GM12878 (cell line): ENCODE measurements around the gene CNTN3. TPM values are rescaled to one million over a fixed set of nuclear protein-coding genes. Genes with fewer than 3 reads are reported as not detected.

Experiments
- ATAC-seq: fragments of 200-7000 bp; cut with Tn5 transposase; 3 replicates; pipeline ENCODE4 v1.9.1; 2020; ENCODE audit warnings: mild to moderate bottlenecking, moderate library complexity
- BruUV-seq: library from RNA; stranded (reverse); fragments of 400-500 nt; replicated peaks from 2 replicates; lab custom pipeline; 2021; lab: Mats Ljungman, UMichigan
- CTCF ChIA-PET: fragments of 300-600 bp; sonication (Branson Sonifier 250); formaldehyde crosslinking; extraction: SDS; loops from one replicate; lab custom pipeline; 2021; ENCODE audit warnings: inconsistent platforms; lab: Yijun Ruan, JAX
- POLR2A ChIA-PET: fragments of 350-600 bp; formaldehyde crosslinking; extraction: SDS; loops from one replicate; lab custom pipeline; 2021; ENCODE audit warnings: inconsistent platforms; lab: Charles Lee
- RAD21 ChIA-PET: fragments of 300-600 bp; sonication (Branson Sonifier 250); formaldehyde crosslinking; loops from one replicate; lab custom pipeline; 2023; ENCODE audit warnings: antibody characterized with exemption; ENCODE audit not compliant: unreplicated experiment; lab: Charles Lee
- SMC1A ChIA-PET: fragments of 300-600 bp; sonication (Branson Sonifier 250); formaldehyde crosslinking; loops from one replicate; lab custom pipeline; 2023; ENCODE audit not compliant: unreplicated experiment, uncharacterized antibody; lab: Charles Lee
- DNase-seq: peaks from one replicate; pipeline ENCODE4 v3.0.0-alpha.2; 2011; ENCODE audit warnings: low read depth, low spot score
- FAIRE-seq: peaks from 3 replicates; lab custom pipeline; 2011; peaks lifted over from hg19 to GRCh38; lab: Jason Lieb, UNC
- H2AFZ ChIP-seq: 2 replicates; pipeline ENCODE4 v1.6.0; 2011; ENCODE audit warnings: low read depth, low read length, control low read depth; ENCODE audit not compliant: control insufficient read depth
- H3K27ac ChIP-seq: 2 replicates; pipeline ENCODE4 v1.5.1; 2011; ENCODE audit warnings: control low read depth; ENCODE audit not compliant: control insufficient read depth, insufficient read depth
- H3K27me3 ChIP-seq, 2 experiments: replicated peaks in 1 of 2; 2 replicates each; pipeline versions ENCODE4 v1.6.0 to v1.6.1; 2011; ENCODE audit warnings: low read length in 1 of 2; ENCODE audit not compliant: control insufficient read depth in 2 of 2, insufficient read depth in 2 of 2
- H3K36me3 ChIP-seq, 2 experiments: 2 replicates each; pipeline ENCODE4 v1.5.1; 2011; ENCODE audit warnings: low read length in 1 of 2; ENCODE audit not compliant: control insufficient read depth in 2 of 2, insufficient read depth in 2 of 2
- H3K4me1 ChIP-seq: 2 replicates; pipeline ENCODE4 v1.6.1; 2011; ENCODE audit warnings: mild to moderate bottlenecking, low read length, moderate library complexity, mixed read lengths; ENCODE audit not compliant: control insufficient read depth, insufficient read depth
- H3K4me2 ChIP-seq: 2 replicates; pipeline ENCODE4 v1.6.0; 2011; ENCODE audit warnings: control low read depth; ENCODE audit not compliant: control insufficient read depth, insufficient read depth
- H3K4me3 ChIP-seq: fragments of 200-600 bp; sonication (generic); 2 replicates; pipeline ENCODE4 v1.5.1; 2016
- H3K79me2 ChIP-seq: 2 replicates; pipeline ENCODE4 v1.6.0; 2011; ENCODE audit warnings: low read length; ENCODE audit not compliant: control insufficient read depth, insufficient read depth
- H3K9ac ChIP-seq: 2 replicates; pipeline ENCODE4 v1.8.0; 2011; ENCODE audit warnings: low read length, control low read depth, mixed read lengths; ENCODE audit not compliant: control insufficient read depth, insufficient read depth
- H3K9me3 ChIP-seq: replicated peaks from 3 replicates; pipeline ENCODE4 v1.5.1; 2011; ENCODE audit warnings: mild to moderate bottlenecking, low read length; ENCODE audit not compliant: control insufficient read depth, insufficient read depth
- H4K20me1 ChIP-seq: 2 replicates; pipeline ENCODE4 v1.6.0; 2011; ENCODE audit not compliant: control insufficient read depth, insufficient read depth
- BMI1 ChIP-seq: fragments of 450-650 bp; IDR thresholded peaks from 2 replicates; pipeline ENCODE4 v1.6.1; 2016; ENCODE audit warnings: mild to moderate bottlenecking, moderate library complexity, borderline replicate concordance
- CHD2 ChIP-seq: IDR thresholded peaks from 2 replicates; pipeline ENCODE4 v1.6.1; 2011; ENCODE audit warnings: low read depth, low read length, improper control_type of control experiment, borderline replicate concordance
- CHD4 ChIP-seq: fragments of 200-600 bp; sonication (generic); IDR thresholded peaks from 2 replicates; pipeline ENCODE4 v1.6.1; 2016; ENCODE audit warnings: mild to moderate bottlenecking
- JUND ChIP-seq: IDR thresholded peaks from 2 replicates; pipeline ENCODE4 v1.6.1; 2012; ENCODE audit warnings: low read depth, mild to moderate bottlenecking, low read length, improper control_type of control experiment, moderate library complexity
- NR2C1 ChIP-seq: fragments of 450-650 bp; IDR thresholded peaks from 2 replicates; pipeline ENCODE4 v1.6.1; 2017; ENCODE audit warnings: antibody characterized with exemption, mild to moderate bottlenecking, moderate library complexity
- ZNF24 ChIP-seq: fragments of 450-650 bp; IDR thresholded peaks from 2 replicates; pipeline ENCODE4 v1.6.1; 2017; ENCODE audit warnings: antibody characterized with exemption, mild to moderate bottlenecking
- WGBS: methylation state at CpG from one replicate; pipeline ENCODE4 v1.1.6; 2016; ENCODE audit warnings: low lambda C conversion rate; ENCODE audit not compliant: insufficient replicate concordance, insufficient coverage; ENCODE audit errors: missing lambda C conversion rate; 5-methylcytosine and 5-hydroxymethylcytosine counted together
- in situ Hi-C: fragments of 300-500 bp; cut with MboI; formaldehyde crosslinking; loops from 9 replicates; pipeline ENCODE4 v1.14.3; 2018; ENCODE audit warnings: mixed read lengths
- intact Hi-C: fragments of 100-400 bp; cut with micrococcal nuclease; formaldehyde crosslinking; loops from one replicate; pipeline ENCODE4 v1.14.2; 2022; ENCODE audit not compliant: unreplicated experiment
- polyA plus RNA-seq, 11 experiments: library from polyadenylated mRNA; depleted of rRNA in 4 of 11; unstranded in 6 of 11; stranded (reverse) in 5 of 11; fragments of >200 nt; fragmentation: Nextera tagmentation in 4 of 11; fragmentation: Illumina TruSeq in 1 of 11; extraction: Ambion mirVana in 4 of 11; extraction: Trizol in 1 of 11; gene quantifications; 1 replicate in 1 of 11; 2 replicates in 10 of 11; pipeline versions ENCODE4 v1.2.1 to v1.2.3, GENCODE V29; 2011 to 2016; ENCODE audit warnings: inconsistent platforms in 2 of 11, missing spikeins in 2 of 11, low read depth in 1 of 11
- total RNA-seq, 4 experiments: library from RNA; depleted of rRNA in 3 of 4; stranded (reverse); fragments of >200 nt in 3 of 4; fragmentation: Illumina TruSeq in 1 of 4; extraction: Trizol in 1 of 4; gene quantifications; 2 replicates each; pipeline versions ENCODE4 v1.2.1 to v1.2.3, GENCODE V29; 2013 to 2021
- TF ChIP-seq, protein P1 (sequence below): IDR thresholded peaks from 2 replicates; pipeline ENCODE4 v1.6.1; 2011; ENCODE audit warnings: low read depth, low read length, improper control_type of control experiment, borderline replicate concordance
- TF ChIP-seq, protein P2 (sequence below): IDR thresholded peaks from 2 replicates; pipeline ENCODE4 v1.6.1; 2012; ENCODE audit warnings: low read depth, low read length, improper control_type of control experiment

The CNTN3 gene
- total and polyA plus RNA-seq, 10 of the 15 experiments (the other 5 are each of a cell fraction or from before 2014, with no cell fraction given), result 0.14 TPM; not detected in 9

DNA sequence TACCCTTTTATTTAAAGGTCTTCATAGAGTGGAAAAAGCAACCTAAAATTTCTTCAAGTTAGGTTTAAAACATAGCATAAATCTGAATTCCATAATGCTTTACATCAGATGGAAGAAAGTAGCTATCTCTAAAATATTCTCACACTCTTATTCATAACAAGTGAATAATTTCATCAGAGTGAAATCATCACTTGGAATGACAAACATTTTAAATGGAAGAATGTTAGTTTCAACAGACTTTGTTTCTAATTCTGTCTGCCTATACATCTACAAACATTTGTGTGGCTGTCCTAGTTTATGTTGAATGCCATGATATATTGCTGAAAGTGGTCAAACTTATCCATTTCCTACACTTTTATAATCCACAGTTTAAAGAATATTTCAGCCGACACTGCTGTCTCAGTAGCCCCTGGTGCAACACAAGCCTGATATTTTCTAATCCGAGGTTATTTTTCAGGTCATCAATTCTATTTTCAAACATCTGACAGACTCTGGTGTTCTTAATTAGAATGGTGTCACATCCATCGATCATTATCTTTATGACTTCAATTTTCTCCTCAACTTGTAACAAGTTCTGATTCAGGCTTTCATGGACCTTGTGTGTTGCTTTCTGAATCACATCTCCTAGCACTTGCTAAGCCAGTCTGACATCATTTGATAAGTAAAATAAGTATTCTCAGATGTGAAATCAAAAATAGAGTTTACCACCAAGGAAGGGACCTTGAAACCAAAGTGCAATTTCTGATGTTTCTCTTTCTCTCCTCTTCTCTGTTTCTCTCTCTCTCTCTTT lies 17.1 kb upstream of the CNTN3 start:
- in situ Hi-C loops (no loop called here), intact Hi-C loops (no loop called here)
- no peak overlapping the region for H3K9ac ChIP-seq
- no peak overlapping the region for H2AFZ ChIP-seq
- no TSS peak for BruUV-seq
- no peaks in the 10 kb centered on the region for H4K20me1 ChIP-seq
- TF ChIP-seq CHD4 (no peak), NR2C1 (no peak), CHD2 (no peak), JUND (no peak), ZNF24 (no peak), BMI1 (no peak)
- TF ChIP-seq, protein P1, sequence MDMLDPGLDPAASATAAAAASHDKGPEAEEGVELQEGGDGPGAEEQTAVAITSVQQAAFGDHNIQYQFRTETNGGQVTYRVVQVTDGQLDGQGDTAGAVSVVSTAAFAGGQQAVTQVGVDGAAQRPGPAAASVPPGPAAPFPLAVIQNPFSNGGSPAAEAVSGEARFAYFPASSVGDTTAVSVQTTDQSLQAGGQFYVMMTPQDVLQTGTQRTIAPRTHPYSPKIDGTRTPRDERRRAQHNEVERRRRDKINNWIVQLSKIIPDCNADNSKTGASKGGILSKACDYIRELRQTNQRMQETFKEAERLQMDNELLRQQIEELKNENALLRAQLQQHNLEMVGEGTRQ, result no peak
- TF ChIP-seq, protein P2, sequence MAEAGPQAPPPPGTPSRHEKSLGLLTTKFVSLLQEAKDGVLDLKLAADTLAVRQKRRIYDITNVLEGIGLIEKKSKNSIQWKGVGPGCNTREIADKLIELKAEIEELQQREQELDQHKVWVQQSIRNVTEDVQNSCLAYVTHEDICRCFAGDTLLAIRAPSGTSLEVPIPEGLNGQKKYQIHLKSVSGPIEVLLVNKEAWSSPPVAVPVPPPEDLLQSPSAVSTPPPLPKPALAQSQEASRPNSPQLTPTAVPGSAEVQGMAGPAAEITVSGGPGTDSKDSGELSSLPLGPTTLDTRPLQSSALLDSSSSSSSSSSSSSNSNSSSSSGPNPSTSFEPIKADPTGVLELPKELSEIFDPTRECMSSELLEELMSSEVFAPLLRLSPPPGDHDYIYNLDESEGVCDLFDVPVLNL, result no peak
- ChIA-PET CTCF (no interaction called here), SMC1A (no interaction called here), RAD21 (no interaction called here), POLR2A (no interaction called here)
- no peaks in the 10 kb centered on the region for H3K36me3 ChIP-seq
- H3K27ac ChIP-seq, result no peak overlapping the region
- WGBS, result 16% methylated on average over 3 of the region's 3 CpGs
- no peaks in the 10 kb centered on the region for H3K79me2 ChIP-seq
- no peaks in the 10 kb centered on the region for H3K4me1 ChIP-seq
- no peak for FAIRE-seq
- H3K9me3 ChIP-seq, result no peaks in the 10 kb centered on the region
- no peaks in the 10 kb centered on the region for H3K27me3 ChIP-seq
- DNase-seq, result no peak
- H3K4me3 ChIP-seq, result no peak overlapping the region
- ATAC-seq, result no peak
- no peak overlapping the region for H3K4me2 ChIP-seq
